ENCODE results near the gene INSC. TPM values are rescaled to one million over a fixed set of nuclear protein-coding genes. Genes with fewer than 3 reads are reported as not detected.

Gene INSC
- total and polyA plus RNA-seq, 2 of the 8 experiments (the other 6 are each of a cell fraction or from before 2014, with no cell fraction given) = 0.58 to 0.59 TPM

DNA sequence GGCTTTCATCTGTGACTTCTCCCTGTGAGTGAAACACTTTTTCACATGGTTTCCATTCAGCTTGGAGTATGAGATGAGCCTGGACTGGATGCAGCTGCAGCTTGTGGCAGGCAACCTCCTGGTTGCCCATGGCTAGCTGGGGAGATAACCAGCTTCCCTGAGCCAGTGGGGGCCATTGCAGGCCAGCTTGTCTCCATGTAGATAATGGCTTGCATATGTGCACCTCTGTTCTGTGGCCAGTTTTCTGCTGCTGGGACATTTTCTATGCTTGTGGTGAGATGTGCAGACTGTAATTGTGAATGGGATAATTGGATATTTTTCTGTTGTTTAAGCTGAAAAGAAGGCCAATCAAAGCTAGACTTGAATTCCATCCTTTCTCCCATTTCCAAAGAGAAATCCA is 38.5 kb downstream of the INSC start (continued):
- TF ChIP-seq TEAD4 (IDR thresholded peaks at IDR 0.05; ENCODE audit: low read depth, low read length) (no peak), JUND (IDR thresholded peaks at IDR 0.05; ENCODE audit: low read length) (no peak), CTBP2 (IDR thresholded peaks at IDR 0.05; ENCODE audit: borderline replicate concordance, insufficient read depth, insufficient read length, low read length) (no peak), PHF8 (conservative IDR thresholded peaks at IDR 0.05; ENCODE audit: low read depth, low read length) (no peak), EGR1 (IDR thresholded peaks at IDR 0.05; ENCODE audit: borderline replicate concordance, low read depth, low read length) (no peak)
